GM15510 (cell line): Measurements from ENCODE around the gene AGBL1.

Experiments used
- POLR2A ChIP-seq: IDR thresholded peaks from 3 replicates; pipeline ENCODE4 v1.6.1; 2011; ENCODE audit warnings: borderline replicate concordance; ENCODE audit not compliant: insufficient read length; ENCODE audit errors: extremely low read depth

AGBL1 gene

GRCh38 chr15:86167841-86168240 is 88.2 kb downstream of the AGBL1 start:
- TF ChIP-seq POLR2A, result no peak

DNA sequence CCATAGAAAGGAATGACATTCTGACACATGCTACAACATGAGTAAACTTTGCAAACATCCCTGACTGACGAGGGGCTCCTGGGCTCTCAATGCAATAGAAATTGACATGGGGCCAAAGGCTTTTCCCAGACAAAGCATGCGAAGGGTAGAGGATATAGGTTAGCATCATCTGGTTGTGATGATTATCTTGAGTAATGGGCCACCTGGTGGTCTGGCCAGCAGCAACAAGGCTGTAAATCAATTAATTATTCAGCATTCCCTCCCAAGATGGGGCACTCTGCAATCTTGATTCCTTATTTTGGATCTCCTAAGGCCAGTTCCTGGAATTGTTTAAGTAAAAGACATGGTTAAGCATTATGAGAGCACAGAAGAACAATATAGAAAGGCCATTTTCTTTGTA is 99.2 kb downstream of the AGBL1 start:
- TF ChIP-seq POLR2A, result no peak

DNA sequence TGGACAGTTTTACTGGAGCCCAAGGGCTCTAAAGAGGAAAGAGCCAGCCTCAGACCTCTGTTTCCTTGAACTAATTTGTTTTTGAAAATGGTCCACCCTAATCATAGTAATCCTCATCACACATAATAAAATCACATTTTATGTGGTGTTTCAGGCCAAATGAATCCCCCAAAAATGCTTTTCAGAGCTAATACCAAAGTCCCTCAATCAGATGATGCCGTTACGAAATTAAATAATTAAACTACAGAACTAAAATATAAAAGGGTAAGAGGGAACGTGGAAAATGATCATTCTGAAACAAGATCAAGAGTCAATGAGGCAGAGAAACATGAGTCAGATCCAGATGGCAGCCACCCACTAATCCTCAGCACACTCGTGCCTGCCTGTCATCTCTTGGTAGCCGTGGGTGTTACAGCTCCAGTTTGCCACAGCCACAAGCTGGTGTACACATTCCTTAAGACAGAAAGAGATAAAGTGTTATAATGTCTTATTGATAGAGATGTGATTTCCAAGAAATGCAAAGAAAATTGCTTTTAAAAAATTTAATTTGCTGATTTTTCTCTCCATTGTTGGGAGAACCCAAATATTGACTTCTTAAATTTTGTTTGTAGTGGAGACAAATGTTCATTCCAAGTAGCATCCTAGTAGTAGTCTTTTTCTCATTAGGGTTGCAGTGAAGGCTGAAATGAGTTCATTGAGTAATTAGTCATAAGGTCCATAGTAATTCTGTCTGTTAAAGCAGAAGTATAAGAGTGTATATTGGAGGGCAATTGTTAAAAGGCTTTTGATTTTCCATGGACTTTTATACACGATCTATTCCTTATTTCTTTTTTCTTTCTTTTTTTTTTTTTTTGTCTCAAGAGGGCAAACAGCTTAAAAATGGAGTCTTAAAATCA is 104.2 kb downstream of the AGBL1 start:
- no peak for TF ChIP-seq POLR2A

GRCh38 chr15:86193716-86194380 is 114.2 kb downstream of the AGBL1 start:
- no peak for TF ChIP-seq POLR2A

DNA sequence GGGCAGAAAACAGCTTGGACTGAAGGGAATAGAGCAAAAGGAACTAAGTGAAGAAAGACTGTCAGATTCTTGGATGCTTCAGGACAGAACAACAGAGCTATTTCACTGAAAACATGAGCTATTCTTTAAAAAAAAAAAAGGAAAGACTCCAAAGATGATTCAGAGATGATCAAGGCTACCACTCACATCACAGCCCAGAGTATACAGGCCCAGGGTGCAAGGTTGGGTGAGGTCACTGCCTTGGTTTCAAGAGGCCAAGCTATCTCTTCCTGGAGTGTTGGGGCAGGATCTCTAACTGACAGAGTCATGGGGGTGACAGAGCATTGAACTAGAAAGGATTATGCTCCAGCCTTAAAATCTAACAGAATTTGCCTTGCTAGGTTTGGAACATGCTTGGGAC is 118.1 kb downstream of the AGBL1 start:
- TF ChIP-seq POLR2A, result no peak

DNA sequence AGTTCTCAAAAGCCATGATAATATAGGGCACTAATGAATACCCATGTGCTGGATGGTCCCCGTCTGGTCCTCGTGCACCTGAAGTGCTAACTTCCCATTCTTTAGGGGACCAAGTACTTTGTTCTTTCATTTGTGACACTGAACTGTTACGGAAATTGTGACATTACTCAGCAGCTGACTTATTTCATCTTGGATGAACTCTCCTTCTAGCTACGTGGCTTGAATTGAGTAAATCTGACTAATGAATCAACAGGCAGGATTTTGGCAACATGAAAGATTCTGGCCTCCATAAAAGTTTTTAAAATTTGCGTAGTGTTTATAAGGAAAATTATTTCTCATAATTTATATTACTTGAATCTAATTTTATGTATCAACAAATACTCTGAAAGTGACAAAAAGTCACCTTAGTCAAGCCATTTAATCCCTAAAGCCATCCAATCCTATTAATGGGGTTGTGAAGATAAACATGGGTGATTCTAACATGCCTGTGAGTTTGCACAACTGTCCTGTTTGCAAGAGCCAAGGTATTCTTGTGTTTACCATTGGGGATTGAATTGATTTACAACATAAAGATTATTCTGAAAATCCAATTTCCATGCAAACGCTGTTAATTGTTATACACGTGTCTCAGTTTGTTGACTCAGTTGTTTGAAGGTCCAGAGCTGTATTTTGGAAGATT is 119.9 kb downstream of the AGBL1 start:
- TF ChIP-seq POLR2A, result no peak

DNA sequence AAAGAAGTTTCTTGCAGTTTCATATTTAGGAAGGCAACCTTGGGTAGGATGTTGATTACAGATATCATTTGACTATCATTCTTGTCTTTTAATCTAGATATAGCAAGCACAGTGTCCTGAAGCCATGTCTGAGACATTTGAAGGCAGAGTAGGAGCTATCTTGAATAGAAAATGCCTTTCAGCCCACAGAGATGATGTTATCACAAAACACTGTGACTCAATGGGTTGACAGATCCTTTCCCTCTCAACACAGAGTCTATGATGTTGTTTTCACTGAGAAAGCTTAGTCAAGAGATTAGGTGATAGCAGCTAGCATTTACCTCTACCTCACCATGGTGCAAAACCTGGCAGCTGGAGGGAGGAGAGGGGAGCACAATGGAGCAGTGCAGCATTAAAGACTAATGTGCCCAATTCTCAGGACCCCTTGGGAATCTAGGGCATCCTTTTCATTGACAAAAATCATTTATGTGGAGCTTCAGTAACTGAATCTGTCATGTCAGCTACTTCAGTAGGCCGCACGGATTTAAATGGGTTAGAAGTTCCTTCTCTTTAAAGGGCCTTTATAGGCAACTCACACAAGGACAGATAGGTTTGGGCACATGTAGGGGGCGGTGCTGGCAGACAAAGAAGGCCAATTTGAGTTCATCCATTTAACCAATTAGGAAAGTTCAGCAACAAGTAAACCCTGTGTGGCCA is 121.8 kb downstream of the AGBL1 start:
- no peak for TF ChIP-seq POLR2A

DNA sequence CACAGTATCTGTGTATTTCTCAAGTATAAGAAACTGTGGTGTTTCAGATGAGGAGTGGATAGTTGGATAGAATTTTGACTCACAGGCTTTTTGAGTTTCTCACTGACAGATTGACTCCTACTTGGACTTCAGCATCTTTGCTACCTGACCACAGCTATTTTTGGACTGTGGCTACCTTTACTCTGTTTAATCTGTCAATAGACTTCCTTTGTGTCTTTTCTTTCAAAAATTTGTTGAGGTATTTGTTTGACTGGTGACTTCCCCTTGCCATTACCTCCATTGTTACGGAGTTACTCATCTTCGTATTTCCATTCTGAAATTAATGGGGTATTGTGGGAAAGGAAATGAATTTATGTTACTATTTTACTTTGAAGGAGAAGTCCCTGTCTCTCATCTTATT is 123.8 kb downstream of the AGBL1 start:
- TF ChIP-seq POLR2A, result no peak

- TF ChIP-seq POLR2A, result no peak
These were observed 125.4 kb downstream of the AGBL1 start for GRCh38 chr15:86205096-86205495.

- no peak for TF ChIP-seq POLR2A
These were observed 133.7 kb downstream of the AGBL1 start for GRCh38 chr15:86213420-86213819.

DNA sequence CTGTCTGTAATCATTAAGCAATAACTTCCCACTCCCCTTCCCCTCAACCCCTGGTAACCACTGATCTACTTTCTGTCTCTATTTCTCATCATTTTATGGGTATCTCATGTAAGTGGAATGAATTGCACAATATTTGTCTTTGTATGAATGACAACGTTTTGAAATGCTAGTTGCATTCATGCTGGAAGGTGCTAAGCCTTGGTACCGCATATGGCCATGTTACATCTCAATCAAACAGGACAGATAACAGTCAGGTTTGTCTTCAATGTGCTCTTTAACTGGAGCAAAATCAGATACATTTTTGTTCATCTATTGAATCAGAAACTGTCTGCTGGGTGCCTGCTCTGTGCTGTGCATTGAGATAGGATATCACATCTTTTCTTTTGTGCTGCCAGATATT is 134.2 kb downstream of the AGBL1 start:
- TF ChIP-seq POLR2A, result no peak

GRCh38 chr15:86221119-86221518 is 141.4 kb downstream of the AGBL1 start:
- TF ChIP-seq POLR2A, result no peak

DNA sequence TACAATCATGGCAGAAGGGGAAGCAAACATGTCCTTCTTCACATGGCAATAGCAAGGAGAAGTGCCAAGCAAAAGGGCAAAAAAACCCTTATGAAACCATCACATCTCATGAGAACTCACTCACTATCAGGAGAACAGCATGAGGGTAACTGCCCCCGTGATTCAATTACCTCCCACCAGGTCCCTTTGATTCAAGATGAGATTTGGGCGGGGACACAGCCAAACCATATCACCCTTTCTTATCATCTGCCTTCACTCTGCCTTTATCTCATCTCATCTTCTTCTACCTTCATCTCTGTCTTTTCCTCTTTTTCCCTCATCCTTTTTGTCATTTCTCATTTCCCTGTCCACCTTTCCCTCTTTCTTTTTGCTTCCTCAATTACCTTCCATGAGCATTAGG is 149.6 kb downstream of the AGBL1 start:
- no peak for TF ChIP-seq POLR2A

- no peak for TF ChIP-seq POLR2A
These were observed 150.3 kb downstream of the AGBL1 start for GRCh38 chr15:86229936-86230335.
